H1 (cell line): Measurements from ENCODE around the gene TMEM135. TPM values are rescaled to one million over a fixed set of nuclear protein-coding genes. Genes with fewer than 3 reads are reported as not detected.

Experiments
- CTCF ChIA-PET: fragments of 300-600 bp; sonication (Branson Sonifier 250); formaldehyde crosslinking; loops from one replicate; lab custom pipeline; 2021; ENCODE audit not compliant: partially characterized antibody; lab: Charles Lee
- POLR2A ChIA-PET: fragments of 300-600 bp; sonication (Branson Sonifier 250); formaldehyde crosslinking; loops from one replicate; lab custom pipeline; 2021; ENCODE audit warnings: inconsistent platforms; ENCODE audit not compliant: partially characterized antibody; lab: Charles Lee
- DNase-seq, 2 experiments: peaks; one replicate each; pipeline versions ENCODE4 v3.0.0 to v3.0.0-alpha.2; 2010 to 2022; ENCODE audit warnings: low spot score in 2 of 2, low read depth in 1 of 2, mixed read lengths in 1 of 2
- FAIRE-seq: peaks from 2 replicates; lab custom pipeline; 2011; peaks lifted over from hg19 to GRCh38; lab: Jason Lieb, UNC
- H2AFZ ChIP-seq: 2 replicates; pipeline ENCODE4 v1.8.1; 2012; ENCODE audit warnings: low read length, inconsistent platforms
- H2AK5ac ChIP-seq: 2 replicates; pipeline ENCODE4 v1.6.1; 2013; ENCODE audit warnings: low read depth, low read length
- H2BK120ac ChIP-seq: replicated peaks from 2 replicates; pipeline ENCODE3; 2013; ENCODE audit warnings: low read depth, low read length, inconsistent platforms
- H2BK12ac ChIP-seq: 2 replicates; pipeline ENCODE4 v1.6.1; 2013; ENCODE audit warnings: low read depth, low read length
- H2BK15ac ChIP-seq: 2 replicates; pipeline ENCODE4 v1.6.1; 2013; ENCODE audit warnings: low read length
- H2BK20ac ChIP-seq: 2 replicates; pipeline ENCODE4 v1.6.1; 2013; ENCODE audit warnings: low read length
- H2BK5ac ChIP-seq: 2 replicates; pipeline ENCODE4 v1.6.1; 2013; ENCODE audit warnings: low read depth, low read length
- H3K14ac ChIP-seq: 2 replicates; pipeline ENCODE4 v1.6.1; 2013; ENCODE audit warnings: inconsistent platforms; ENCODE audit not compliant: insufficient read length
- H3K18ac ChIP-seq: 2 replicates; pipeline ENCODE4 v1.6.1; 2013; ENCODE audit warnings: low read length; ENCODE audit errors: extremely low read depth
- H3K23ac ChIP-seq: 2 replicates; pipeline ENCODE4 v1.6.1; 2013; ENCODE audit warnings: inconsistent platforms; ENCODE audit not compliant: insufficient read length
- H3K23me2 ChIP-seq: 2 replicates; pipeline ENCODE4 v1.6.1; 2013; ENCODE audit warnings: low read depth, low read length
- H3K27ac ChIP-seq: 2 replicates; pipeline ENCODE4 v1.6.1; 2011; ENCODE audit warnings: low read depth, low read length, inconsistent platforms
- H3K27me3 ChIP-seq, 4 experiments: replicated peaks in 1 of 4; 1 replicate in 1 of 4; 2 replicates in 3 of 4; pipeline versions ENCODE4 v1.6.1 to v1.8.1; 2011 to 2013; ENCODE audit warnings: low read length in 3 of 4, mild to moderate bottlenecking in 3 of 4, inconsistent platforms in 2 of 4, mixed read lengths in 2 of 4, moderate library complexity in 1 of 4; ENCODE audit not compliant: control insufficient read depth in 3 of 4, insufficient read depth in 3 of 4; ENCODE audit errors: extremely low read depth in 1 of 4
- H3K36me3 ChIP-seq, 4 experiments: 2 replicates each; pipeline versions ENCODE4 v1.6.1 to v1.8.1; 2011 to 2013; ENCODE audit warnings: mild to moderate bottlenecking in 4 of 4, low read length in 3 of 4, moderate library complexity in 2 of 4, control low read depth in 1 of 4, inconsistent platforms in 1 of 4; ENCODE audit not compliant: insufficient read depth in 4 of 4, control insufficient read depth in 2 of 4
- H3K4ac ChIP-seq: replicated peaks from 2 replicates; pipeline ENCODE3; 2013; ENCODE audit warnings: low read length, low read depth, mixed read lengths, inconsistent platforms; ENCODE audit not compliant: insufficient read length
- H3K4me1 ChIP-seq, 4 experiments: replicated peaks in 1 of 4; 1 replicate in 1 of 4; 2 replicates in 3 of 4; pipeline versions ENCODE4 v1.6.1 to v1.8.1; 2011 to 2013; ENCODE audit warnings: low read length in 3 of 4, inconsistent platforms in 2 of 4, mixed read lengths in 1 of 4; ENCODE audit not compliant: insufficient read depth in 4 of 4, control insufficient read depth in 3 of 4
- H3K4me2 ChIP-seq, 2 experiments: 2 replicates each; pipeline versions ENCODE4 v1.6.1 to v1.8.1; 2011 to 2013; ENCODE audit warnings: low read depth in 2 of 2, low read length in 2 of 2, control low read depth in 1 of 2, inconsistent platforms in 1 of 2, mild to moderate bottlenecking in 1 of 2; ENCODE audit not compliant: insufficient read depth in 1 of 2
- H3K4me3 ChIP-seq, 4 experiments: fragments of 200-600, 300-600 bp in 1 of 4; sonication (generic), shearing (Covaris generic), sonication (Bioruptor Twin) in 1 of 4; 2 replicates each; pipeline versions ENCODE4 v1.5.1 to v1.8.1; 2011 to 2016; ENCODE audit warnings: low read length in 4 of 4, low read depth in 3 of 4, control low read depth in 2 of 4, inconsistent platforms in 2 of 4, mild to moderate bottlenecking in 2 of 4, mixed read lengths in 1 of 4, moderate library complexity in 1 of 4; ENCODE audit not compliant: insufficient read depth in 2 of 4; ENCODE audit errors: extremely low read depth in 1 of 4
- H3K56ac ChIP-seq: replicated peaks from 2 replicates; pipeline ENCODE3; 2013; ENCODE audit warnings: low read depth, mild to moderate bottlenecking, mixed read lengths, low read length, inconsistent platforms; ENCODE audit not compliant: insufficient read length
- H3K79me1 ChIP-seq: 2 replicates; pipeline ENCODE4 v1.6.1; 2013; ENCODE audit warnings: low read depth, low read length, control low read depth
- H3K79me2 ChIP-seq, 2 experiments: 2 replicates each; pipeline versions ENCODE4 v1.6.1 to v1.8.1; 2012 to 2013; ENCODE audit warnings: low read length in 2 of 2, mild to moderate bottlenecking in 2 of 2, inconsistent platforms in 1 of 2; ENCODE audit not compliant: insufficient read depth in 2 of 2, control insufficient read depth in 1 of 2
- H3K9ac ChIP-seq, 4 experiments: replicated peaks in 1 of 4; 1 replicate in 1 of 4; 2 replicates in 3 of 4; pipeline versions ENCODE4 v1.6.1 to v1.8.1; 2011 to 2013; ENCODE audit warnings: low read depth in 3 of 4, low read length in 3 of 4, control low read depth in 2 of 4, mild to moderate bottlenecking in 2 of 4, moderate library complexity in 2 of 4, inconsistent platforms in 1 of 4; ENCODE audit errors: extremely low read depth in 1 of 4
- H3K9me3 ChIP-seq, 2 experiments: 2 replicates each; pipeline versions ENCODE4 v1.6.1 to v1.8.1; 2012 to 2013; ENCODE audit warnings: mild to moderate bottlenecking in 2 of 2, moderate library complexity in 2 of 2, control low read depth in 1 of 2, inconsistent platforms in 1 of 2, low read depth in 1 of 2, low read length in 1 of 2, mixed read lengths in 1 of 2; ENCODE audit not compliant: insufficient read depth in 2 of 2
- H4K20me1 ChIP-seq, 2 experiments: replicated peaks in 1 of 2; 2 replicates each; pipeline versions ENCODE3 to v1.8.1; 2011 to 2013; ENCODE audit warnings: inconsistent platforms in 2 of 2, low read length in 2 of 2, mild to moderate bottlenecking in 1 of 2; ENCODE audit not compliant: insufficient read depth in 2 of 2, control insufficient read depth in 1 of 2
- H4K5ac ChIP-seq: 2 replicates; pipeline ENCODE4 v1.6.1; 2013; ENCODE audit warnings: low read length, low read depth, mixed read lengths, inconsistent platforms; ENCODE audit not compliant: insufficient read length
- H4K8ac ChIP-seq: 2 replicates; pipeline ENCODE4 v1.8.0; 2013; ENCODE audit warnings: mild to moderate bottlenecking, moderate library complexity, low read length, inconsistent platforms; ENCODE audit not compliant: insufficient read depth; ENCODE audit errors: extremely low read depth
- H4K91ac ChIP-seq: replicated peaks from 2 replicates; pipeline ENCODE3; 2013; ENCODE audit warnings: low read length, mixed read lengths, inconsistent platforms; ENCODE audit not compliant: insufficient read length
- CBX5 ChIP-seq: fragments of 300-800, 300-1000 bp; sonication (generic); IDR thresholded peaks from 2 replicates; pipeline ENCODE4 v1.7.1; 2016; ENCODE audit warnings: antibody characterized with exemption, low read length, low read depth
- CHD1 ChIP-seq: IDR thresholded peaks from 2 replicates; pipeline ENCODE4 v1.6.1; 2012; ENCODE audit warnings: low read depth, low read length, improper control_type of control experiment
- CTBP2 ChIP-seq: IDR thresholded peaks from 2 replicates; pipeline ENCODE4 v1.7.0; 2011; ENCODE audit warnings: borderline replicate concordance, mild to moderate bottlenecking, moderate library complexity, mixed read lengths, low read length; ENCODE audit not compliant: insufficient read depth, insufficient read length
- EGR1 ChIP-seq: IDR thresholded peaks from 2 replicates; pipeline ENCODE4 v1.6.1; 2011; ENCODE audit warnings: low read depth, low read length, borderline replicate concordance
- KDM4A ChIP-seq: IDR thresholded peaks from one replicate; pipeline ENCODE4 v1.7.1; 2012; ENCODE audit warnings: low read depth, mild to moderate bottlenecking, moderate library complexity, low read length, inconsistent platforms; ENCODE audit not compliant: severe bottlenecking
- MAFK ChIP-seq: IDR thresholded peaks from 2 replicates; pipeline ENCODE4 v1.6.1; 2012; ENCODE audit warnings: low read depth, mild to moderate bottlenecking, improper control_type of control experiment, low read length
- NANOG ChIP-seq: IDR thresholded peaks from 2 replicates; pipeline ENCODE4 v1.6.1; 2011; ENCODE audit warnings: low read length, low read depth, mild to moderate bottlenecking, inconsistent platforms; ENCODE audit not compliant: insufficient read depth, poor library complexity, severe bottlenecking
- NRF1 ChIP-seq: IDR thresholded peaks from 2 replicates; pipeline ENCODE4 v1.6.1; 2011; ENCODE audit warnings: mild to moderate bottlenecking, low read depth, low read length, improper control_type of control experiment
- SIN3A ChIP-seq, 2 experiments: IDR thresholded peaks in 1 of 2; conservative IDR thresholded peaks in 1 of 2; 2 replicates each; pipeline ENCODE4 v1.6.1; 2011 to 2012; ENCODE audit warnings: low read length in 2 of 2, improper control_type of control experiment in 1 of 2, low read depth in 1 of 2, mild to moderate bottlenecking in 1 of 2
- SP1 ChIP-seq: IDR thresholded peaks from 2 replicates; pipeline ENCODE4 v1.6.1; 2011; ENCODE audit warnings: low read depth, low read length
- TAF7 ChIP-seq: optimal IDR thresholded peaks from 2 replicates; pipeline ENCODE3; 2011; ENCODE audit warnings: low read depth, mild to moderate bottlenecking, inconsistent platforms, low read length, moderate library complexity, borderline replicate concordance
- WGBS, 2 experiments: shearing (Covaris generic) in 1 of 2; methylation state at CpG; one replicate each; pipeline versions ENCODE4 v1.1.6 to v1.1.7; 2013 to 2015; ENCODE audit warnings: low lambda C conversion rate in 2 of 2, mixed read lengths in 2 of 2, inconsistent platforms in 1 of 2, low coverage in 1 of 2, missing lambda C conversion rate in 1 of 2; ENCODE audit not compliant: insufficient replicate concordance in 2 of 2, insufficient coverage in 1 of 2, insufficient read length in 1 of 2; ENCODE audit errors: extremely low coverage in 1 of 2, missing lambda C conversion rate in 1 of 2; 5-methylcytosine and 5-hydroxymethylcytosine counted together
- polyA plus RNA-seq, 7 experiments: library from polyadenylated mRNA; depleted of rRNA in 3 of 7; stranded (reverse) in 5 of 7; unstranded in 2 of 7; fragments of >200 nt in 5 of 7; fragments of 200-250 nt in 2 of 7; gene quantifications; 1 replicate in 5 of 7; 2 replicates in 1 of 7; 4 replicates in 1 of 7; pipeline versions ENCODE4 v1.2.1 to v1.2.3, GENCODE V29; 2011 to 2013; ENCODE audit warnings: missing spikeins in 2 of 7, mixed read lengths in 2 of 7
- total RNA-seq: library from RNA; stranded (reverse); fragmentation: NEBNext Ultra II Directional; extraction: Animal tissue kit (Norgen Biotek cat#: 25700); gene quantifications from 2 replicates; pipeline ENCODE4 v1.2.1, GENCODE V29; 2021
- TF ChIP-seq, protein P1 (sequence below): IDR thresholded peaks from 2 replicates; pipeline ENCODE4 v1.6.1; 2012; ENCODE audit warnings: inconsistent platforms
- TF ChIP-seq, protein P2 (sequence below): IDR thresholded peaks from 2 replicates; pipeline ENCODE4 v1.6.1; 2011; ENCODE audit warnings: low read depth, mild to moderate bottlenecking, low read length; ENCODE audit not compliant: insufficient read depth

Gene TMEM135
- total and polyA plus RNA-seq, 2 of the 8 experiments (the other 6 are each of a cell fraction or from before 2014, with no cell fraction given) = 9.3 to 31.3 TPM

DNA sequence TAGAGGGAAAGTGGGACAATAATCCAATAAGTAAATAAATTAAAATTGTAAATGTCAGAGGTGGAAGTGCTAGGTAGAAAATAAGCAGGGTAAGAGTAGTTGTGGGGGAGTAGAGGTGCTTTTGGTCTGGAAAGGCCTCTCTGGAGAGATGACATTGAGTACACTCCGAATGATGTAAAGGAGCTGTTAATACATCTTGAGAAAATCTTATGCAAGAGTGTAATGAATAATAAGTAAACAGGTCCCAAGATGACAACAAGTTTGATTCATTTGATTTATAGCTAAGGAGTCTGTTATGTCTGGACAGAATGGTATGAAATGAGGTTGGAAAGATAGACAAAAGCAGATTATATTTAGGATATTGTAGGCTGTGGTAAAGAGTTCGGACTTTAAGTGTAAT, 87.5 kb downstream of the TMEM135 start:
- Histone ChIP-seq H3K36me3 (no peaks in the 10 kb centered on the region), H2AK5ac (no peak overlapping the region), H3K4me3 (no peak overlapping the region), H2BK12ac (no peak overlapping the region), H3K79me1 (no peaks in the 10 kb centered on the region), H2AFZ (no peak overlapping the region), H2BK15ac (no peak overlapping the region), H3K4ac (no peak overlapping the region), H3K27me3 (no peaks in the 10 kb centered on the region), H4K5ac (no peak overlapping the region), H3K4me2 (no peak overlapping the region), H4K8ac (no peak overlapping the region), H3K18ac (no peak overlapping the region), H2BK5ac (no peak overlapping the region), H2BK20ac (no peak overlapping the region), H3K4me1 (no peaks in the 10 kb centered on the region), H3K23ac (no peak overlapping the region), H3K79me2 (no peaks in the 10 kb centered on the region), H3K9me3 (no peaks in the 10 kb centered on the region), H2BK120ac (no peak overlapping the region), H3K9ac (no peak overlapping the region), H3K56ac (no peak overlapping the region), H4K91ac (no peak overlapping the region), H3K14ac (no peak overlapping the region), H3K23me2 (no peaks in the 10 kb centered on the region; the same call in 1 of the 2 replicates), H3K27ac (no peak overlapping the region), H4K20me1 (no peaks in the 10 kb centered on the region)
- no peak for DNase-seq
- 95% methylated on average over 2 of the region's 2 CpGs; no CpG with 5 or more reads in 1 of the 2 experiments for WGBS, 2 experiments
- FAIRE-seq = no peak
- ChIA-PET CTCF (no interaction called here), POLR2A (no interaction called here)
- TF ChIP-seq CBX5 = no peak
- TF ChIP-seq TAF7 = no peak
- no peak for TF ChIP-seq SP1
- no peak for TF ChIP-seq NANOG
- TF ChIP-seq, protein P1, sequence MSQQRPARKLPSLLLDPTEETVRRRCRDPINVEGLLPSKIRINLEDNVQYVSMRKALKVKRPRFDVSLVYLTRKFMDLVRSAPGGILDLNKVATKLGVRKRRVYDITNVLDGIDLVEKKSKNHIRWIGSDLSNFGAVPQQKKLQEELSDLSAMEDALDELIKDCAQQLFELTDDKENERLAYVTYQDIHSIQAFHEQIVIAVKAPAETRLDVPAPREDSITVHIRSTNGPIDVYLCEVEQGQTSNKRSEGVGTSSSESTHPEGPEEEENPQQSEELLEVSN = no peak
- TF ChIP-seq, protein P2, sequence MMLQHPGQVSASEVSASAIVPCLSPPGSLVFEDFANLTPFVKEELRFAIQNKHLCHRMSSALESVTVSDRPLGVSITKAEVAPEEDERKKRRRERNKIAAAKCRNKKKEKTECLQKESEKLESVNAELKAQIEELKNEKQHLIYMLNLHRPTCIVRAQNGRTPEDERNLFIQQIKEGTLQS = no peak
- no peak for TF ChIP-seq EGR1
- no peak for TF ChIP-seq KDM4A
- no peak for TF ChIP-seq NRF1
- TF ChIP-seq CTBP2 = no peak
- no peak for TF ChIP-seq SIN3A (conservative IDR thresholded peaks at IDR 0.05 in 1 of 2, IDR thresholded peaks at IDR 0.05 in 1 of 2; ENCODE audit: low read depth in 1 of 2, low read length in 2 of 2)
- no peak for TF ChIP-seq CHD1
- no peak for TF ChIP-seq MAFK
